PC-3 (cell line): ENCODE measurements around the gene TLR4. TPM values are rescaled to one million over a fixed set of nuclear protein-coding genes. Genes with fewer than 3 reads are reported as not detected.

ENCODE experiments used
- ATAC-seq: fragments of 200-7000 bp; cut with Tn5 transposase; 2 replicates; pipeline ENCODE4 v1.9.1; 2020; ENCODE audit warnings: mild to moderate bottlenecking, moderate library complexity
- BruUV-seq: library from RNA; stranded (reverse); fragments of 400-500 nt; replicated peaks from 2 replicates; lab custom pipeline; 2021; lab: Mats Ljungman, UMichigan
- CTCF ChIA-PET: fragments of 300-600 bp; sonication (Branson Sonifier 250); formaldehyde crosslinking; loops from one replicate; lab custom pipeline; 2022; ENCODE audit warnings: antibody characterized with exemption; lab: Charles Lee
- POLR2A ChIA-PET: fragments of 300-600 bp; sonication (Branson Sonifier 250); formaldehyde crosslinking; loops from one replicate; lab custom pipeline; 2022; ENCODE audit warnings: antibody characterized with exemption; ENCODE audit not compliant: unreplicated experiment; lab: Charles Lee
- DNase-seq: peaks from one replicate; pipeline ENCODE4 v3.0.0-alpha.2; 2015
- H2AFZ ChIP-seq: fragments of 300-600 bp; sonication (generic); 2 replicates; pipeline ENCODE4 v1.6.0; 2016; ENCODE audit warnings: antibody characterized with exemption, low read length
- H3F3A ChIP-seq: fragments of 300-600 bp; sonication (generic); one replicate; pipeline ENCODE4 v1.6.0; 2017; ENCODE audit warnings: antibody characterized with exemption, low read length, control low read depth, mild to moderate bottlenecking; ENCODE audit not compliant: unreplicated experiment
- H3K27ac ChIP-seq: fragments of 300-600 bp; sonication (generic); 2 replicates; pipeline ENCODE4 v1.5.1; 2016; ENCODE audit warnings: mild to moderate bottlenecking, low read length
- H3K27me3 ChIP-seq: fragments of 300-600 bp; sonication (generic); 2 replicates; pipeline ENCODE4 v1.6.1; 2016; ENCODE audit warnings: low read length, mixed read lengths
- H3K36me3 ChIP-seq: fragments of 300-600 bp; sonication (generic); 2 replicates; pipeline ENCODE4 v1.6.1; 2016; ENCODE audit warnings: low read depth, mixed run types, low read length, mixed read lengths
- H3K4me1 ChIP-seq: fragments of 300-600 bp; sonication (generic); 2 replicates; pipeline ENCODE4 v1.5.1; 2016; ENCODE audit warnings: low read length; ENCODE audit not compliant: insufficient read depth
- H3K4me2 ChIP-seq: fragments of 300-600 bp; sonication (generic); 2 replicates; pipeline ENCODE4 v1.6.0; 2016; ENCODE audit warnings: low read length
- H3K4me3 ChIP-seq: fragments of 300-600 bp; sonication (generic); 2 replicates; pipeline ENCODE4 v1.5.1; 2016; ENCODE audit warnings: mild to moderate bottlenecking, low read length, mixed read lengths
- H3K79me2 ChIP-seq: fragments of 300-600 bp; sonication (generic); 2 replicates; pipeline ENCODE4 v1.6.1; 2017; ENCODE audit warnings: low read length, mixed read lengths
- H3K9ac ChIP-seq: fragments of 300-600 bp; sonication (generic); 2 replicates; pipeline ENCODE4 v1.6.0; 2016; ENCODE audit warnings: mild to moderate bottlenecking, low read length
- H3K9me2 ChIP-seq: fragments of 300-600 bp; sonication (generic); replicated peaks from 2 replicates; pipeline ENCODE4 v1.6.1; 2016; ENCODE audit warnings: mixed run types, low read length, mixed read lengths
- H3K9me3 ChIP-seq: fragments of 300-600 bp; sonication (generic); 2 replicates; pipeline ENCODE4 v1.6.1; 2016; ENCODE audit warnings: low read length, mixed read lengths
- H4K20me1 ChIP-seq: fragments of 300-600 bp; sonication (generic); 2 replicates; pipeline ENCODE4 v1.6.1; 2016; ENCODE audit warnings: low read length, mixed read lengths
- CTCF ChIP-seq: fragments of 300-600 bp; sonication (generic); conservative IDR thresholded peaks from 2 replicates; pipeline ENCODE4 v1.5.1; 2017; ENCODE audit warnings: antibody characterized with exemption, low read depth, mild to moderate bottlenecking, low read length
- EZH2 ChIP-seq: fragments of 300-600 bp; sonication (generic); IDR thresholded peaks from one replicate; pipeline ENCODE4 v1.6.1; 2017; ENCODE audit warnings: antibody characterized with exemption, mild to moderate bottlenecking, low read length; ENCODE audit not compliant: unreplicated experiment
- EZH2phosphoT487 ChIP-seq: fragments of 300-600 bp; sonication (generic); IDR thresholded peaks from 2 replicates; pipeline ENCODE4 v1.6.1; 2018; ENCODE audit warnings: mild to moderate bottlenecking, antibody characterized with exemption, low read length, borderline replicate concordance
- intact Hi-C: fragments of 100-400 bp; cut with micrococcal nuclease; formaldehyde crosslinking; loops from 2 replicates; pipeline ENCODE4 v1.9.0; 2023
- total RNA-seq: library from RNA; depleted of rRNA; stranded (reverse); fragments of >200 nt; gene quantifications from 2 replicates; pipeline ENCODE4 v1.2.3, GENCODE V29; 2014

TLR4 gene
- total RNA-seq, 1 experiment from 2014 or later = not detected

GRCh38 chr9:117697046-117697445 is 7.2 kb upstream of the TLR4 start:
- Histone ChIP-seq H2AFZ (no peak overlapping the region), H3K27ac (no peak overlapping the region), H3K9me2 (no peaks in the 10 kb centered on the region), H3K9ac (no peak overlapping the region), H3K36me3 (no peaks in the 10 kb centered on the region), H3K9me3 (no peaks in the 10 kb centered on the region), H4K20me1 (no peaks in the 10 kb centered on the region), H3K4me3 (no peak overlapping the region), H3K4me2 (no peak overlapping the region), H3K79me2 (no peaks in the 10 kb centered on the region), H3K4me1 (no peaks in the 10 kb centered on the region), H3F3A (no peaks in the 10 kb centered on the region), H3K27me3 (no peaks in the 10 kb centered on the region)
- CTCF ChIA-PET = no interaction called here
- POLR2A ChIA-PET = no interaction called here
- TF ChIP-seq EZH2 = no peak
- no peak for TF ChIP-seq EZH2phosphoT487
- TF ChIP-seq CTCF = no peak
- DNase-seq (no peak), ATAC-seq (no peak)
- no TSS peak for BruUV-seq
- intact Hi-C loops = no loop called here

- Histone ChIP-seq H3K4me3 (no peak overlapping the region), H4K20me1 (no peaks in the 10 kb centered on the region), H2AFZ (no peak overlapping the region), H3K9me3 (no peaks in the 10 kb centered on the region), H3K27me3 (no peaks in the 10 kb centered on the region), H3K36me3 (no peaks in the 10 kb centered on the region), H3F3A (no peaks in the 10 kb centered on the region), H3K4me2 (no peak overlapping the region), H3K27ac (no peak overlapping the region), H3K79me2 (no peaks in the 10 kb centered on the region), H3K4me1 (no peaks in the 10 kb centered on the region), H3K9me2 (no peaks in the 10 kb centered on the region), H3K9ac (no peak overlapping the region)
- BruUV-seq = no TSS peak
- POLR2A ChIA-PET = no interaction called here
- DNase-seq (no peak), ATAC-seq (no peak)
- intact Hi-C loops = no loop called here
- TF ChIP-seq EZH2 (no peak), EZH2phosphoT487 (no peak), CTCF (no peak)
- CTCF ChIA-PET = no interaction called here
Measured at GRCh38 chr9:117703537-117703936, 666 bp upstream of the TLR4 start.

GRCh38 chr9:117704597-117704996 is 394 bp downstream of the TLR4 start:
- no peak overlapping the region for H2AFZ ChIP-seq

More at GRCh38 chr9:117704597-117704996, 394 bp downstream of the TLR4 start:
- BruUV-seq = no TSS peak
- no peak for DNase-seq
- no peaks in the 10 kb centered on the region for H3K4me1 ChIP-seq
- no peaks in the 10 kb centered on the region for H3K27me3 ChIP-seq
- no peaks in the 10 kb centered on the region for H3K9me3 ChIP-seq
- H3K4me2 ChIP-seq = no peak overlapping the region
- no peak overlapping the region for H3K9ac ChIP-seq
- H4K20me1 ChIP-seq = no peaks in the 10 kb centered on the region
- no peaks in the 10 kb centered on the region for H3F3A ChIP-seq
- H3K36me3 ChIP-seq = no peaks in the 10 kb centered on the region
- ChIA-PET CTCF (no interaction called here), POLR2A (no interaction called here)
- no peak overlapping the region for H3K27ac ChIP-seq
- no peak for ATAC-seq
- H3K9me2 ChIP-seq = no peaks in the 10 kb centered on the region
- no peaks in the 10 kb centered on the region for H3K79me2 ChIP-seq
- TF ChIP-seq EZH2 = no peak
- TF ChIP-seq EZH2phosphoT487 = no peak
- no peak for TF ChIP-seq CTCF
- no peak overlapping the region for H3K4me3 ChIP-seq
- intact Hi-C loops = no loop called here
